ENCODE measurements around the gene DDB1.

DDB1 gene

GRCh38 chr11:61361741-61362541 is 29.0 kb upstream of the DDB1 start, which contains the start of the genes CYB561A3 and TMEM138:
Gene CYB561A3, minus strand, starts transcription at chr11:61361882. Its CDS starts 5,169 bp downstream, at chr11:61356713.
Gene TMEM138, plus strand, starts transcription at chr11:61362374. Its CDS starts 2,017 bp downstream, at chr11:61364391.
- FAIRE-seq (no peak), DNase-seq (ENCODE audit: insufficient read length, low spot score) (peak; percentile 86)
- peak; percentile 97 for TF ChIP-seq POLR2A (IDR thresholded peaks at IDR 0.05; ENCODE audit: low read depth, low read length)

- FAIRE-seq (no peak), DNase-seq (ENCODE audit: insufficient read length, low spot score) (no peak)
Measured at GRCh38 chr11:61361237-61361740, 28.4 kb upstream of the DDB1 start.

DNA sequence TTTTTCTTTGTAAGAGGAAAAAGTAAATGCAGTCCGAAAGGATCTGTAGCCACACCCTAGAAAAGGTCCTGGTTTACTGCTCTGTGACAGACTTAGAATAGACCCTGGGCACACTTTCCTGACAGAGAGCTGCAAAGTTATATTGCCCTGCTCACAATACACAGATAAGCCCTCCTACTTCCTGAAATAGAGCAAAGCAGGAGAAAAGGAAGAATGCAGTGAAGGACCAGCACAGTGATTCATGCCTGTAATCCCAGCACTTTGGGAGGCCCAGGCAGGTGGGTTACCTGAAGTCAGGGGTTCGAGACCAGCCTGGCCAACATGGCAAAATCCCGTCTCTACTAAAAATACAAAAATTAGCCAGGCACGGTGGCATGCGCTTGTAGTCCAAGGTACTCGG is 26.6 kb upstream of the DDB1 start:
- FAIRE-seq (no peak), DNase-seq (ENCODE audit: insufficient read length, low spot score) (no peak)

More at GRCh38 chr11:61361237-61361740, 28.4 kb upstream of the DDB1 start:
- TF ChIP-seq POLR2A (IDR thresholded peaks at IDR 0.05; ENCODE audit: low read depth, low read length) = no peak

DNA sequence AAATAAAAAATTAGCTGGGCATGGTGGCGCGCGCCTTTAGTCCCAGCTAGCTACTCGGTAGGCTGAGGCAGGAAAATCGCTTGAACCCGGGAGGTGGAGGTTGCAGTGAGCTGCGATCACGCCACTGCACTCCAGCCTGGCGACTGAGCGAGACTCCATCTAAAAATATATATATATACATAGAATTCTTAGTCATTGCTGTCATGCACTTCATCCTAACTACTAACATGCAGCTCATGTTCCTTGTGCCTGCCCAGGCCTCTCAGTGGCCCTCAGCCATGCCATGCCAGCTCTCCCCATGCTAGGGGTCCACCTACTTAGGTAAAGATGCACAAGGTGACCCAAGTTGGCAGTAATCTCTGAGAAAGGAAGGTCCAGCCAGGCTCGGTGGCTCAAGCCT is 25.7 kb upstream of the DDB1 start:
- FAIRE-seq (no peak), DNase-seq (ENCODE audit: insufficient read length, low spot score) (no peak)
- TF ChIP-seq POLR2A (IDR thresholded peaks at IDR 0.05; ENCODE audit: low read depth, low read length) = no peak

More for the DNA sequence above, 26.6 kb upstream of the DDB1 start:
- TF ChIP-seq POLR2A (IDR thresholded peaks at IDR 0.05; ENCODE audit: low read depth, low read length) = no peak

GRCh38 chr11:61357894-61358239 is 25.0 kb upstream of the DDB1 start:
- no peak for FAIRE-seq
- no peak for TF ChIP-seq POLR2A (IDR thresholded peaks at IDR 0.05; ENCODE audit: low read depth, low read length)
- no peak for DNase-seq (ENCODE audit: insufficient read length, low spot score)

- TF ChIP-seq POLR2A (IDR thresholded peaks at IDR 0.05; ENCODE audit: low read depth, low read length) = no peak
- no peak for DNase-seq (ENCODE audit: insufficient read length, low spot score)
- no peak for FAIRE-seq
Measured at GRCh38 chr11:61357233-61357893, 24.5 kb upstream of the DDB1 start.

DNA sequence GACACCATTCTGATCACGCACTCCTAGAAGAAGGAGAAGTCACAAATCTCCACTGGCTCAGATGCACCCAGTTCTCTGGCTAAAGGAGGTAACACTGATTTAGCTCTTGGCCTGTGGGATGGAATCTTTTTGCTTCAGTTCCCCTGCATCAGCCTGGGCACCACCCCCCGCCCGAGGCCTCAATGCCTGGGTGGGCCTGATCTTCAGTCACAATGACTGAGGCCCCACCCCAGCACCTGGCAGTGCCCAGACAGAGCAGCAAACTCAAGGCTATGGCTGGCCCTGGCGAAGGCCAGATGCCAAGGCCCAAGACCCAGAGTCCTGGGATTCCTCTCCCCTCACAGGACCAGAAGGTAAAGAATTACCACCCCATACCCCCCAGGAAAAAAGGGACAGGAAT is 23.8 kb upstream of the DDB1 start:
- DNase-seq (ENCODE audit: insufficient read length, low spot score) (no peak), FAIRE-seq (no peak)
- TF ChIP-seq POLR2A (IDR thresholded peaks at IDR 0.05; ENCODE audit: low read depth, low read length) = no peak

- FAIRE-seq = no peak
- no peak for DNase-seq (ENCODE audit: insufficient read length, low spot score)
- TF ChIP-seq POLR2A (IDR thresholded peaks at IDR 0.05; ENCODE audit: low read depth, low read length) = no peak
Measured at GRCh38 chr11:61354208-61354607, 21.3 kb upstream of the DDB1 start.

DNA sequence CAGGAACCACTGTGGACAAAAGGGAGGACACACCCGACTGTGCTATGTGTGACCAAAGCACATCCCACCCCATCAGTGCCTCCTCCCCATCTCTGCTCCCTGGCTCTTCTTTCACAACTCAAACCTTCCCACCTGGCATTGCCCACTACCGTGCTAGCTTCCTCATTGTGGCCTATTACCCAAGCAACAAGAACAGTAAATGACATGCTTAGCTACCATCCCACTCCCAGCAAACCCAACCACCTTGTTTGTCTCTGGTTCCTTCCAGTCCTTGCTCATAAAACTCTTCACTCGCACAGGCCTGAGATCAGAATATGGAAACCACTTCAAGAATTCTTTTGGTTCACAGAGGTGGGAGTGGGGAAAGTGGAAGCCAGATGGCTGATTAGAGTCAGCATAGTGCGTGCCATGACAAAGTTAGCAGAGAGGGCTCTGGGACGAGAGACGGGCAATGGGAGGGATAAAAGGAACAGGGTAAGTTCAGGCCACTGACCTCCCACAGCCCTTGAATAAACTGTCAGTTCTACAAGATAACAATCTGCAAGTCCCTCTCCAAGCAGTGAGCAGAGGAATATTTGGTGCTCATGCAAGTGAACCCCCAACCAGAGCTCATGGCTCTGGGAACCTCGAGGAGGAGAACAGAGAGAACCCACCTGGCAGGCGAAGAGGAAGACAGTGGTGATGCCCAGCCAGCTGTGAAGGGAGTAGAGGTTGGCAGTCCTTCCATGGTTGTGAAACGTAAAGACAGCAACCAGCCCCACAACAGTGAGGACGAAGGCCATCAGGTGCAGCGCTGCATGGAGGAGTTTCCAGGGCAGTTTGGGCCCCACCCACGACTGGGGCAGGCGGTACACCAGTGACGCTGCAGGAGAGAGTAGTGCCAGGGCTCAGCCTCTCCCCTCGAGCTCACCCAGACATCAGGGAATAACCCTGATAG is 20.5 kb upstream of the DDB1 start:
- FAIRE-seq (no peak), DNase-seq (ENCODE audit: insufficient read length, low spot score) (no peak)
- TF ChIP-seq POLR2A (IDR thresholded peaks at IDR 0.05; ENCODE audit: low read depth, low read length) = no peak

- FAIRE-seq (no peak), DNase-seq (ENCODE audit: insufficient read length, low spot score) (no peak)
Measured at GRCh38 chr11:61352038-61352437, 19.1 kb upstream of the DDB1 start.

GRCh38 chr11:61350803-61351202 is 17.9 kb upstream of the DDB1 start:
- DNase-seq (ENCODE audit: insufficient read length, low spot score) (no peak), FAIRE-seq (no peak)
- TF ChIP-seq POLR2A (IDR thresholded peaks at IDR 0.05; ENCODE audit: low read depth, low read length) = no peak

More at GRCh38 chr11:61352038-61352437, 19.1 kb upstream of the DDB1 start:
- no peak for TF ChIP-seq POLR2A (IDR thresholded peaks at IDR 0.05; ENCODE audit: low read depth, low read length)

DNA sequence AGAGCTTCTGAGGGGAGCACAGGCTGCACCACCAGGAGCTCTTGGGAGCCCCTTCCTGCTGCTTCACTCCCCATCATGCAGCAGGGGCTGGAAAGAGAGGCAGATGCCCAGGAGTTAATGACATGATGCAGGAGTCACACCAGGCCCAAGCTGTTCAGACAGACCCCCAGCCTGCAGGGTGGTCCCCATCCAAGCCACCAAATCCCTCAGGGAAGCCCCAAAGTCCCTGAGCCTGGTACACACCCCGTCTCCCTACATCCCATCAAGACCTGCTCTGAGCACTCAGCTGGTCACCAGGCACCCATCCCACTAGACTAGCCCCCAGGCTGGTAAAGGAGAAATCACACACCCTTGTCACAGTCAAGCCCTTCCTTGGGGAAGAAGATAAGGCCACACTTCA is 17.4 kb upstream of the DDB1 start:
- DNase-seq (ENCODE audit: insufficient read length, low spot score) (no peak), FAIRE-seq (no peak)
- TF ChIP-seq POLR2A (IDR thresholded peaks at IDR 0.05; ENCODE audit: low read depth, low read length) = no peak

- TF ChIP-seq POLR2A (IDR thresholded peaks at IDR 0.05; ENCODE audit: low read depth, low read length) = no peak
- FAIRE-seq (no peak), DNase-seq (ENCODE audit: insufficient read length, low spot score) (no peak)
Measured at GRCh38 chr11:61349916-61350315, 17.0 kb upstream of the DDB1 start.
